ENCODE results near the gene HES5. TPM values are rescaled to one million over a fixed set of nuclear protein-coding genes. Genes with fewer than 3 reads are reported as not detected.
"Not testable (repeated sequence)": the region's sequence is repeated elsewhere in the genome, so short reads cannot be mapped to it uniquely, and the experiment has no call there.

The HES5 gene, protein sequence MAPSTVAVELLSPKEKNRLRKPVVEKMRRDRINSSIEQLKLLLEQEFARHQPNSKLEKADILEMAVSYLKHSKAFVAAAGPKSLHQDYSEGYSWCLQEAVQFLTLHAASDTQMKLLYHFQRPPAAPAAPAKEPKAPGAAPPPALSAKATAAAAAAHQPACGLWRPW
- total RNA-seq (2014; rRNA removed; shearing (Covaris generic)) (1.1 TPM in 1 of 2 replicates, not detected in the other), polyA plus RNA-seq (2016; fragmentation: Nextera tagmentation; extraction: Ambion mirVana) (not detected in 2 replicates)

DNA sequence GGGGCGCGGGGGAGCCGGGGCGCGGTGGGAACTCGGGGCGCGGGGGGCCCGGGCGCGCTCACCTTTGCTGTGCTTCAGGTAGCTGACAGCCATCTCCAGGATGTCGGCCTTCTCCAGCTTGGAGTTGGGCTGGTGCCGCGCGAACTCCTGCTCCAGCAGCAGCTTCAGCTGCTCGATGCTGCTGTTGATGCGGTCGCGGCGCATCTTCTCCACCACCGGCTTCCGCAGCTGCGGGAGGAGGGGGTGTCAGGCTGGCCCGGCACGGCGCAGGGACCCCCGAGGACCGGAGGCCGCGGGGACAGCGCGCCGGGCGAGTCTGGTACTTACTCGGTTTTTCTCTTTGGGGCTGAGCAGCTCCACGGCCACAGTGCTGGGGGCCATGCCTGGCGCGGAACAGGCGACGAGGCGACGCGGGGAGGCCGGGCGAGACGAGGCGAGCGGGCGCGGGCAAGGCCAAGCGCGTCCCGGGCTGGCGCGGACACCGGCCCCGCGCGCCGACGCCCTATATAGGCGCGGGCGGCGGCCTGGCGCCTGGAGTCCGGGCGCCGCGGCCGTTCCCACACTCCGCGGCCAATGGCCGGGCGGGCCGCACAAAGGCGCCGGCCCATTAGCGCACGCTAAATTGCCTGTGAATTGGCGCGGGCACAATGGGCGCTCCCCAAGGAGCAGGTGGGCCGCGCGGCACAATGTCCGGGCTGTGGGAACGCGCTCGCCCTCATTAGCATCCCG is at the start of gene HES5:
HES5 (minus strand) TSS at position 480 of the 729 bp plus-strand sequence; CDS start at position 381, 99 bp downstream.
- H4K20me1 ChIP-seq (ENCODE audit: insufficient read depth) = no peaks in the 10 kb centered on the region
- H3K9me3 ChIP-seq (ENCODE audit: low read depth) = no peaks in the 10 kb centered on the region
- H3K4me1 ChIP-seq (ENCODE audit: insufficient read depth) = peaks cover 23% of the 10 kb centered on the region
- H3K9me2 ChIP-seq (ENCODE audit: insufficient read depth) = no peaks in the 10 kb centered on the region
- TF ChIP-seq EZH2 (IDR thresholded peaks at IDR 0.05; ENCODE audit: insufficient read depth, poor library complexity, severe bottlenecking) = peak; percentile 91
- no peak for TF ChIP-seq EZH2phosphoT487 (IDR thresholded peaks at IDR 0.05; ENCODE audit: insufficient read depth, low read depth)
- in situ Hi-C loops (cut with MboI) = no loop called here
- 0 out of 2 replicates have a peak within 1 kb of the TSS, but pooled peaks have one; percentile 17 for H2AFZ ChIP-seq
- H3K36me3 ChIP-seq (ENCODE audit: low read depth) = no peaks in the 10 kb centered on the region
- peak within 1 kb of the TSS; percentile 32; the same call in 1 of the 2 replicates for H3K4me3 ChIP-seq
- H3K27me3 ChIP-seq (replicated peaks; ENCODE audit: insufficient read depth) = peaks cover 18% of the 10 kb centered on the region
- peak within 1 kb of the TSS; percentile 1 for H3K4me2 ChIP-seq (ENCODE audit: unreplicated experiment)
- peaks cover 11% of the 10 kb centered on the region for H3K79me2 ChIP-seq (ENCODE audit: insufficient read depth)
- peak within 1 kb of the TSS; percentile 48; the same call in 1 of the 2 replicates for H3K9ac ChIP-seq
- WGBS, 2 experiments (ENCODE audit: low coverage in 1 of 2, low lambda C conversion rate in 2 of 2, missing lambda C conversion rate in 2 of 2) = 2 to 4% methylated on average over 74 to 85 of the region's 91 CpGs
- H3K27ac ChIP-seq = no peak within 1 kb of the TSS
- no peaks in the 10 kb centered on the region for H3F3A ChIP-seq (ENCODE audit: insufficient read depth)
- DNase-seq = peak; percentile 72

DNA sequence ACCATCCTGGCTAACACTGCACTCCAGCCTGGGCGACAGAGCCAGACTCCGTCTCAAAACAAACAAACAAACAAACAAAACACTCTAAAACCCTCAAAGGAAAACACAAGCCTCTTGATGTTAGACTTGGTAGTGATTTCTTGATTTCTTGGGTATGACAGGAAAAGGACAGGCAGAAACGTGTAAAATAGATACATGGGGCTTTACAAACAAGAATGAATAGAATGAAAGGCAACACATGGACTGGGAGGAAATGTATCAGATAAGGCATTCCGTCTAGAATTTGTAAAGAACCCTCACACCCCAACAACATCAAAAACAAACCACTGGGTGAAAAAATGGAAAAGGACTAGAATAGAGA is 48.7 kb upstream of the HES5 start:
- Histone ChIP-seq H4K20me1 (ENCODE audit: insufficient read depth) (no peaks in the 10 kb centered on the region), H3K4me3 (no peak overlapping the region), H3K9ac (no peak overlapping the region), H3K4me2 (ENCODE audit: unreplicated experiment) (no peak overlapping the region), H3K9me3 (ENCODE audit: low read depth) (no peaks in the 10 kb centered on the region), H3K9me2 (ENCODE audit: insufficient read depth) (no peaks in the 10 kb centered on the region), H3F3A (ENCODE audit: insufficient read depth) (no peaks in the 10 kb centered on the region), H3K27me3 (replicated peaks; ENCODE audit: insufficient read depth) (peaks cover 8% of the 10 kb centered on the region), H3K4me1 (ENCODE audit: insufficient read depth) (no peaks in the 10 kb centered on the region), H3K27ac (no peak overlapping the region), H3K36me3 (ENCODE audit: low read depth) (no peaks in the 10 kb centered on the region), H3K79me2 (ENCODE audit: insufficient read depth) (no peaks in the 10 kb centered on the region), H2AFZ (no peak overlapping the region)
- 63 to 69% methylated on average over 4 of the region's 4 CpGs for WGBS, 2 experiments (ENCODE audit: low coverage in 1 of 2, low lambda C conversion rate in 2 of 2, missing lambda C conversion rate in 2 of 2)
- in situ Hi-C loops (cut with MboI) = no loop called here
- TF ChIP-seq EZH2 (IDR thresholded peaks at IDR 0.05; ENCODE audit: insufficient read depth, poor library complexity, severe bottlenecking) = no peak
- no peak for DNase-seq

DNA sequence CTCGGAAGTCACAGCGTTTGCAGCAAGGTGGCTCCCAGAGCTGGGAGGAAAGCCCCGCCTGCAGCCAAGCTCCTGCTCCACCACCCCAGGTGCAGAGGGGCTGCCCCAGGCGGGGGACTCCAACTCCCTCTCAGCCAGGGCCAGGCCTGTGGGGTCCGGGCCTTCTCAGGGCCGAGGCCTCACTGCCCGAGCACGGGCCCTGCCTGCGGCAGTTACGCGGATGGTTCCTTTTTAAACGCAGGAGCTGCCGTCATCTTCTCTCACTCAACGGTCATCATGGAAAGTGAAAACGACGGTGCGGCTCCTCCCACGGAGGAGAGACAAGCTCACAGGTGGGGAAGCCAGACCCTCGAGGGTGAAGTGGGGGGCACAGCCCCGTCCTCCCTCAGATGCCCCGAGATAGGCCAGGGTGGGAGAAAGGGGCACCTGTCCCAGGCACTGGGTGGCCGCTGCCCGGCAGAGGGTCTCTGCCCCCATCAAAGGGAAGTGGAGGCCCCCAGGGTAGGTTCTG is 47.6 kb upstream of the HES5 start:
- H3K4me2 ChIP-seq (ENCODE audit: unreplicated experiment); H3K4me3 ChIP-seq; H4K20me1 ChIP-seq (ENCODE audit: insufficient read depth); H3K9ac ChIP-seq; H3K9me2 ChIP-seq (ENCODE audit: insufficient read depth); H3K27ac ChIP-seq; H3K9me3 ChIP-seq (ENCODE audit: low read depth); H3K4me1 ChIP-seq (ENCODE audit: insufficient read depth); in situ Hi-C loops (cut with MboI); DNase-seq; H3K36me3 ChIP-seq (ENCODE audit: low read depth); H3K79me2 ChIP-seq (ENCODE audit: insufficient read depth); H2AFZ ChIP-seq; H3F3A ChIP-seq (ENCODE audit: insufficient read depth): not testable (repeated sequence)
- peaks cover 14% of the 10 kb centered on the region for H3K27me3 ChIP-seq (replicated peaks; ENCODE audit: insufficient read depth)
- 62 to 68% methylated on average over 14 to 22 of the region's 23 CpGs for WGBS, 2 experiments (ENCODE audit: low coverage in 1 of 2, low lambda C conversion rate in 2 of 2, missing lambda C conversion rate in 2 of 2)

DNA sequence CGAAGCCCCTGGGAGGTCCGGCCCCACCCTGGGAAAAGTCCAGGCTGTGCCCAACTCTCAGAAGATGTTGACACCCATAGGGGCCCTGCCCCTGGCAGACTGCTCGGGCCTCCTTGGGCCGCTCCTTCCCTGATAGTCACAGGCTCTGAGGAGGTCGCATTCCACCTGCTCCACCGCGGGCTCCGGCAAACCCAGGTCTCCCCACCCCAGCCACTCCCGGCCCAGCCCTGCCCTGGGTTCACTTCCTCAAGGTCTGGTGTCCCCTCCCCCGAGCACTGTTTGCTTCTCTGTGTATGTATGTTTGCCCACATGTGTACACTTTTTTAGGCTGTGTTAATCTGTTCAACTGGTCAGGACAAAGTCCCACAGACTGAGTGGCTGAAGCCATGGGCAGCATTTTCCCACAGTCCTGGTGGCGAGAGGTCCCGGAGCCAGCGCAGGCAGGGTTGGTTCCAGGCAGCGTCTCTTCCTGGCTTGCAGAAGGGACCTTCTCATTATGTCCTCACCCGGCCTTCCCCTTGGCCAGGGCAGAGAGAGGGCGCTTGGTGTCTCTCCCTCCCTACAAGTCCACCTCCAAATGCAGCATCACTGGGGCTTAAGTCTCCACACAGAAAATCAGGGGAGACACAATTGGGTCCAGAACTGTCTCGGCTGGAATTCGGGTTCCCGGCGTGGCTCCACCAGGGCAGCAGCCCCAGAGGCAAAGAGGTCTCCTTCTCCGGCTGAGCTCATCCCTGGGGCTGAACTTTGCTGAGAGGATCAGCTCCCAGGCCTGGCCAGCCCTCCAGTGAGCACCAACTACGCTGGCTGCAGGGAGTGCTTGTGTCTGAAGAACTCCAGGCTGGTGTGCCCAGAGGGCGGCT is 46.0 kb upstream of the HES5 start:
- H3K9me3 ChIP-seq (ENCODE audit: low read depth) = no peaks in the 10 kb centered on the region
- no peak overlapping the region for H3K4me2 ChIP-seq (ENCODE audit: unreplicated experiment)
- no peaks in the 10 kb centered on the region for H3K79me2 ChIP-seq (ENCODE audit: insufficient read depth)
- TF ChIP-seq EZH2 (IDR thresholded peaks at IDR 0.05; ENCODE audit: insufficient read depth, poor library complexity, severe bottlenecking) = no peak
- TF ChIP-seq EZH2phosphoT487 (IDR thresholded peaks at IDR 0.05; ENCODE audit: insufficient read depth, low read depth) = no peak
- H4K20me1 ChIP-seq (ENCODE audit: insufficient read depth) = no peaks in the 10 kb centered on the region
- no peaks in the 10 kb centered on the region for H3F3A ChIP-seq (ENCODE audit: insufficient read depth)
- H3K36me3 ChIP-seq (ENCODE audit: low read depth) = no peaks in the 10 kb centered on the region
- no peak overlapping the region for H3K4me3 ChIP-seq
- in situ Hi-C loops (cut with MboI) = no loop called here
- no peak overlapping the region for H3K27ac ChIP-seq
- H3K27me3 ChIP-seq (replicated peaks; ENCODE audit: insufficient read depth) = peaks cover 14% of the 10 kb centered on the region
- H3K9ac ChIP-seq = no peak overlapping the region
- DNase-seq = no peak
- no peaks in the 10 kb centered on the region for H3K9me2 ChIP-seq (ENCODE audit: insufficient read depth)
- 60 to 62% methylated on average over 16 to 23 of the region's 23 CpGs for WGBS, 2 experiments (ENCODE audit: low coverage in 1 of 2, low lambda C conversion rate in 2 of 2, missing lambda C conversion rate in 2 of 2)
- H2AFZ ChIP-seq = no peak overlapping the region
- no peaks in the 10 kb centered on the region for H3K4me1 ChIP-seq (ENCODE audit: insufficient read depth)

All from GM23248 (cell line).